H54 (cell line): Measurements from ENCODE around the gene KLC3.
"Not testable (repeated sequence)": the region's sequence is repeated elsewhere in the genome, so short reads cannot be mapped to it uniquely, and the experiment has no call there.

ENCODE experiments used
- DNase-seq: peaks from one replicate; pipeline ENCODE4 v3.0.0; 2011; ENCODE audit warnings: low spot score, mixed read lengths; ENCODE audit not compliant: insufficient read length
- FAIRE-seq: peaks from 3 replicates; lab custom pipeline; 2011; peaks lifted over from hg19 to GRCh38; lab: Jason Lieb, UNC
- POLR2A ChIP-seq: IDR thresholded peaks from 2 replicates; pipeline ENCODE4 v1.6.1; 2011; ENCODE audit warnings: low read depth, mild to moderate bottlenecking, low read length

Gene KLC3

DNA sequence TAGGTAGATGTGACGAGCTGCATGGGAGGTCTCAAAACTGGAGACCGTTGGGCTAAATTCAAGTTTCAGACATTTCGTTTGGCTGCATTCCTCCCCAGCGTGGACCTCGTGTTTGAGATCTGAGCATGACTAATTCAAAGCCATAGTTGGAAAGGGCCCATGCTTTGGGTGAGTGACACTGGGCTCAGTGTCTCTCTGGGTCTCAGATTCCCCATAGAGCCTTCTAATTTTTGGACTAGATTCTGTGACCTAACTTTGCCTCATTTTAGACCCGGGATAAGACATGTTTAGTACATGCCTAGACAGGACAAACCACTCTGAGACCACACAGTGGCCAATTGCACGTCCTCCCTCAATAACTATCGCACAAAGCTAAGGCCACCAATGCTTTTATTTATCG, 34.5 kb upstream of the KLC3 start:
- FAIRE-seq (no peak), DNase-seq (no peak)
- no peak for TF ChIP-seq POLR2A

DNA sequence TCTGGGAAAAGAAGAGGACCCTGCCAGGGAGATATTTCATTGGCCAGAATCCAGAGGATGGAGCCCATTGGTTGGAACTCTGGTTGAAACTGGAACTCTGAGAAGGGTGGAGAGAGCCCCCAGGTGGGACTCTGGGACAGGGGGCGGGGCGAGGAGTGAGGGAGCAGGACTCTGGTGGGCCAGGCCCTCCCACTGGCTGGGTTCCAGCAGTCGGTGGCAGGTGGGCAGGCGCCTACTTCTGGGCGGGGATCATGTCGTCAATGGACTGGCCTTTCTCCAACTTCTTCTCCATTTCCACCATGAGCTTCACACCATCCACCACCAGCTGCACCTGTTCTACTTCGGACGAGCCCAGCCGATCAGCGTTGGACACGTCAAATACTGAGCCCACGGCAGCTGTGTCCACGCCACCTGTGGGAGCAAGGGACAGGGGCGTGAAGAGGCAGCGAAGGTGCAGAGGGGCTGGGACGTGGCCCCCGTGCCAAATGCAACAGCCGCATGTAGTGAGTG, 34.0 kb upstream of the KLC3 start:
- FAIRE-seq: no peak
- DNase-seq: no peak
- no peak for TF ChIP-seq POLR2A

DNA sequence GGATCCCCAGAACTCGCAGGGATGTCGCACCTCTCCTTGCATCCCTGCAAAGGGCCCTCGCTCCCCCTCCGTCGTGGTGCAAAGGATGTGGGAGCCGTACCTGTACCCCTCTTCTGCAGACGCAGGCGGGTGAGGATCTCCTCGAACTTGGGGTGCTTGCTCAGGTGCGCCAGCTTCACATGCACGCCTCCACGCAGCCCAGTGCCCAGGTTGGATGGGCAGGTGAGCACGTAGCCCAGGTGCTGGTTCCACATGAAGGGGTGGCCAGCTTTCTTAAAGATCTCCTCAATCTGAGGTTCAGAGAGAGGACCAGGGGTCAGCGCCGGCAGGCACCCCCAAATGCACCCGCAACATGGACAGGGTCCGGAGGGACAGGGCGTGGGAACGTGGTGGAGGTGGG, 33.2 kb upstream of the KLC3 start:
- DNase-seq: no peak
- TF ChIP-seq POLR2A: no peak
- FAIRE-seq: no peak

DNA sequence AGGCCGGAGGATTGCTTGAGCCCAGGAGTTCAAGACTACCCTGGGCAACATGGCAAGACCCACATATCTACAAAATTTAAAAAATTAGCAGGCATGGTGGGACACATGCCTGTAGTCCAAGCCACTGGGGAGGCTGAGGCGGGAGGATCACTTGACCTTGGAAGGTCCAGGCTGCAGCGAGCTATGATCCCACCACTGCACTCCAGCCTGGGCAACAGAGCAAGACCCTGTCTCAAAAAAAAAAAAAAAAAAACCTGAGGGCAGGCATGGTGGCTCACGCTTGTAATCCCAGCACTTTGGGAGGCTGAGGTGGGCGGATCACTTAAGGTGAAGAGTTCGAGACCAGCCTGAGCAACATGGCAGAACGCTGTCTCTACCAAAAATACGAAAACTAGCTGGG, 31.2 kb upstream of the KLC3 start:
- FAIRE-seq, DNase-seq: not testable (repeated sequence)

DNA sequence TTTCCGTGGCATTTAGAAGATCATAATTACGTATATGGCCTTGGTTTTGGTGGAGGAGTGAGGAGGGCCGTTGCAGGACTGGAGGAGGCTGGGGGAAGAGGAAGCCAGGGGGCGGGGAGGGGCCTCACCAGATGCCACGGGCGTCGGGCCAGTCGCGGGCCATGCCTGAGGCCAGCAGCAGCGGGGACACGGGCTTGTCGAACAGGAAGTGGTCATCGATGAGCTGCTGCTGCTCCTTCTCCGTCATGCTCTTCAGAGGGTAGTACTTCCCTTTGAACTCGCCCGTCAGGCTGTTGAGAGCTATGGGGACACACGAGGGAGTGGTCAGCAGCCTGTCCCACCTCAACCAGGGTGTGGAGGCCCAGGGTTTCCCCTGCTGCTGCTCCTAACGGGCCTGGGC, 28.9 kb upstream of the KLC3 start:
- DNase-seq (no peak), FAIRE-seq (no peak)
- no peak for TF ChIP-seq POLR2A

DNA sequence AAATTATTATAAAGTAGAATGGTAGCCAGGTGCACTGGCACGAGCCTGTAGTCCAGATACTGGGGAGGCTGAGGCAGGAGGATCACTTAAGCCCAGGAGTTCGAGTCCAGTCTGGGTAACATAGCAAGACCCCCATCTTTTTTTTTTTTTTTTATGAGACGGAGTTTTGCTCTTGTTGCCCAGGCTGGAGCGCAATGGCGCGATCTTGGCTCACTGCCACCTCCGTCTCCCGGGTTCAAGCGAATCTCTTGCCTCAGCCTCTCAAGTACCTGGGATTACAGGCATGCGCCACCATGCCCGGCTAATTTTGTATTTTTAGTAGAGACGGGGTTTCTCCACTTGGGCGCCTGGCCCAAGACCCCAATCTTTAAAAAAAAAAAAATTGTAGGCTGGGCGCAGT, 28.3 kb upstream of the KLC3 start:
- not testable (repeated sequence) for DNase-seq, FAIRE-seq

DNA sequence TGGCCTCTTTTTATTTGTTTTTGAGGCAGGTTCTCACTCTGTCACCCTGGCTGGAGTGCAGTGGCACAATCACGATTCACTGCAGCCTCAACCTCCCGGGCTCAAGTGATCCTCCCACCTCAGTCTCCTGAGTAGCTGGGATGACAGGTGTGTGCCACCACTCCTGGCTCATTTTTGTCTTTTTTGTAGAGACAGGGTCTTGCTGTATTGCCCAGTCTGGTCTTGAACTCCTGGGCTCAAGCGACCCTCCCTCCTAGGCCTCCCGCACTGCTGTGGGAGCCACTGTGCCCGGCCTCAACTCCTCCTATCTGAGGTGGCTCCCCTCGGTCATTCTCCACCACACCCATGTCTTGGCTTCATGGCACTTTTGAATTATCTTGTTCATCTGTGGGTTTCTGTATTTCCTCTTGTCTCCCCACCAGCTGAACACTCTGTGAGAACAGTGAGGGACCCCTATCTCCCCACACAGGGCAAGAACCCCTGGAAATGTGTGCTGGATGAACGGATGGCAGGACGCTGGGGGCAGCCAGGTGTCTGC, 25.8 kb upstream of the KLC3 start:
- no peak for FAIRE-seq
- TF ChIP-seq POLR2A: no peak
- no peak for DNase-seq

DNA sequence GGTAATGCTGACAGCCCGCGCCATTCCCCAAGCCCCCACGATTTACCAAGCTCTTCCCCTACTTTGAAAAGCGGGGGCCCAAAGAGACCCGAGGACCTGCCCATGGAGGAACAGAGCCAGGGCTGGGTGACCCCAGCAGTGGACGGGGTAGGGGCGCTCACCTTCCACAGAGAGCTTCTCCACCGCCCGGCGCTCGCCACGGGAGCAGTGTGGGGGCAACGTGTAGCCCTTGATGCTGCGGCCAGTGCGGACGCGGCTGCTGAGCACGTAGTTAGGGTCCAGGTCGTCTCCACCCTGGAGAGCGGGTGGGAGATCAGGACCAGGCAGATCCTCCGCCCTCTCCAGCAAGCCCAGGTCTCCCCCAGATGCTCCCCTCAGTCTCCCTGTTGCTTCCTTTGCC, 25.2 kb upstream of the KLC3 start:
- TF ChIP-seq POLR2A: no peak
- FAIRE-seq: no peak
- no peak for DNase-seq

DNA sequence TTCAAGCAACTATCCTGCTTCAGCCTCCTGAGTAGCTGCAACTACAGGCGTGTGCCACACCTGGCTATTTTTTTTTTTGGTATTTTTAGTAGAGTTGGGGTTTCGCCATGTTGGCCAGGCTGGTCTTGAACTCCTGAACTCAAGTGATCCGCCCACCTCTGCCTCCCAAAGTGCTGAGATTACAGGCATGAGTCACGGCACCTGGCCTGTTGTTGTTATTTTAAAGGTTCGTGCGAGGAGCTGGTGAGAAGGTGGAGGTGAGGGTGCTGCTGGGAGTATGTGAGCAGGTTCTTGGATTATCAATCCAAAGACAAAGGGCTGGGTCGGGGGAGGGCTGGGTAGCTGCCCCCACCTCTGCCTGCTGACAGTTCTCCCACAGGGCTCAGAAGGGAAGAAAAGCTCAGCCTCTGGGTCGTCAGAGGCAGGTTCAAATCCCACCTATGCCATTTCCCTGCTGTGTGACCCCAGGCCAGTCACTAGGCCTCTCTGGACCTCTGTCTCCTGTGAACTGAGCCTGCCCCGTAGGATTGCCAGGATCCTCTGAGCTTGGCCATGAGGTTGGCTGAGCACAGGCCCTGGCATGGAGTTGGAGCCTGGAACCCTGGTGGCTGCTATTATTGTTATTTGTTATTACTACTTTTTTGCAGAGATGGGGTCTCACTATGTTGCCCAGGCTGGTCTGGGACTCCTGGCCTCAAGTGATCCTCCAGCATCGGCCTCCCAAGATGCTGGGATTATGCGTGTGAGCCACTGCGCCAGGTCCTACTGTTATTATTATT, 19.4 kb upstream of the KLC3 start:
- no peak for DNase-seq
- no peak for FAIRE-seq
- TF ChIP-seq POLR2A: no peak

DNA sequence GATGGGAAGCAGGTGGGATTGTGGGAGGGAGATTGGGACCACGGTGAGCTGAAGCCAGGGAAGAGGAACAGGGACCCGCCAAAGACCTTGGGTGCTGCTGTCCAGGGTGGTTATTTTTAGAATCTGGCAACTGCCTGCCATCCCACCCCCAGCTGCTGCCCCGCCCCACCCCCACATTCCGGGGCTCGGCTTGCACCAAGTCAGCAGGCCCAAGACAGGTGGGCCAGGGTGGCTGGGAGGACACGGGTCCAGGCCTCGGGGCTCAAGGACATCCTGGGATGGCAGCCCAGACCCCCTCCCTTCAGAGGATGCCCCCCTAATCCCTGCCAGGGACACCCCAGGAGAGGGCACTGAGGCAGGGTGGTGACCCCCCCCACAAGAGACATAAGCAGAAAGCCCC, 18.7 kb upstream of the KLC3 start:
- no peak for TF ChIP-seq POLR2A
- DNase-seq (no peak), FAIRE-seq (no peak)

DNA sequence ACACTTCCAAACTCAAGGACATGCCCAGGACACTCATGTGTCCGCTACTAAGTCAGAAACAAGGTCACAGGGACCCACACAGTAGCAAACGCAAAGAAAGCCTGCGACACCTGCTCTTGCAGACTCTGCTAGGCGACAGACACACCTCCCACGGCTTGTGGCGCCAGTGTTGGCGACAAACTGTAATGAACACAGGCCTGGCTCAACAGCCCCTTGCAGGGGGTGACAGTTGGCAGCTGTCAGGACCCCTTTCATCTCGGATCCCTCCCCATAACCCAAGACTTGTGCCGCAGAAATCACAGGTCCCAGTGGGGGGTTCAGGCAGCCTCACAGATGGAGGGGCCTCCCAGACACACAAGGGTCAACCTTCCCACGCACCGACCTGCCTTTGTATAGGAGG, 18.2 kb upstream of the KLC3 start:
- FAIRE-seq: no peak

DNA sequence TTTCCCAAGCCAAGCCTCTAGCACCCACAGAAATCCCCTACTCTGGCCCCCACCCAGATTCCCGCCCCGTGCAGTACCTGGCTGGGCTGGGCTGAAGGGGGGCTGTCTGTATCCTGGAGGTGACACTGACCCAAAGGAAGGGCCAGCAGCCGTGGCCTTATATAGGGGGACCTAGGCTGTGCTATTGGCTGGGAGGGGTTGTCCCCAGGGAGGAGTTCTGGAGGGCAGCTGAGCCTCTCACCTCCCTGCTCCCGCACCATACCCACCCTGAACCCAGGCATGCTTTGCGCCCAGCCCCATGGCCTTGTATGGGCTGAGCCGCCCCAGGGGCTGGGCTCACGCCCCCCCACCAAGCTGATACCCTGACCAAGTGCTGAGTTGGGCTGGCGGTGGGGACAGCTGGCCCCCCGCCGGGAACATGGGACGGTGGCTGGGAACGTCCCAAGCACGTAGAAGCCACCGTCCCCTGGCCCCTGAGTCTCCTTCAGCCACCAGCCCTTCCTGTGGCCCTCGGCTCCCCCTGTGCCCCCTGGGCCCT, 17.7 kb upstream of the KLC3 start, which contains the start of gene CKM:
CKM (minus strand) TSS at position 132 of the 538 bp plus-strand sequence. CDS start 3,162 bp downstream, outside the sequence.
- DNase-seq (no peak), FAIRE-seq (no peak)
- no peak for TF ChIP-seq POLR2A

More for the DNA sequence above, 18.2 kb upstream of the KLC3 start:
- TF ChIP-seq POLR2A: no peak
- no peak for DNase-seq

DNA sequence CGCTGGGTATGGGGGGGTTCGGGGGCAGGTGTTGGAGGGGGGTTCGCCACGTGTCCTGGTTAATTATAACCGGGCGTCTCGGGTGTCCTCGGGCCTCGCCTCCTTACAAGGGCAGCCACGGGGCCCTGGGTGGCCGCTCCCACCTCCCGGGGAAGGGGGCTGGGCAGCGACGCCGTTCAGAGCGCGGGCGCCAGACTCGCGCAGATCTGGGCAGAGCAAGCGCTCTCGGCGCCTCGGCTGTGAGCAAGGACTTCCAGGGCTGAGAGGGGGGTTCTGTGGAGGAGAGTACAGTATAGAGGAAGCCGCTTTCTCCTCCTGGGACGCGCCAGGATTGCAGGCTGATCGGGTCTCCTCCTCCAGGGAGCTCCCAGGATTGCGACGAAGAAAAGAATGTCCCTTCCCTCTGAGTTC, 16.9 kb upstream of the KLC3 start:
- no peak for TF ChIP-seq POLR2A
- DNase-seq: no peak
- FAIRE-seq: no peak

DNA sequence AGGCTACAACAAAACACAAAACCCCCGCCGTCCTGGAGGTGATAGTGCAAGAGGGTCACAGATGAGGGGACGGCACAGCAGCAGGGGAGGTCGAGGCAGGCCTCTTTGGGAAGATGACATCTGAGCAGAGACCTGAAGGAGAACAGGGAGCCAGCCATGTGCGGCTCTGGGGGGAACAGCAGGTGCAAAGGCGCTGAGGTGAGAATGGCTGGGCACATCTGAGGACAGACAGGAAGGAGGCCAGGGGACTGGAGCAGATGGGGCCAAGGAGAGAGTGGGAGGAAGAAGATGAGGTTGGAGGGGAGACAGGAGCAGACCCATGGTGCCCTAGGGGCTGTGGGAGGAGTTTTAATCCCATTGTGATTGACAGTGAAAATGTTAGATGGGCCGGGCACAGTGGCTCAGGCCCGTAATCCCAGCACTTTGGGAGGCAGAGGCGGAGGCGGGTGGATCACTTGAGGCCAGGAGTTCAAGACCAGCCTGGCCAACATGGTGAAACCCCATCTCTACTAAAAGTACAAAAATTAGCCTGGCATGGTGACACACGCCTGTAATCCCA, 16.1 kb upstream of the KLC3 start:
- TF ChIP-seq POLR2A: no peak
- FAIRE-seq (no peak), DNase-seq (no peak)
